Activated naive CD8-positive, alpha-beta T cell (primary cell): ENCODE measurements around the gene PPIB.

ENCODE experiments used
- H3K27ac Mint-ChIP-seq: one replicate; pipeline ENCODE4 v1.8.0; 2021; ENCODE audit warnings: mixed read lengths
- H3K27me3 Mint-ChIP-seq: one replicate; pipeline ENCODE4 v1.8.0; 2021; ENCODE audit warnings: mixed read lengths
- H3K36me3 Mint-ChIP-seq: one replicate; pipeline ENCODE4 v1.8.0; 2021; ENCODE audit warnings: mixed read lengths
- H3K4me1 Mint-ChIP-seq: one replicate; pipeline ENCODE4 v1.8.0; 2021; ENCODE audit warnings: low read depth, mixed read lengths
- H3K4me3 Mint-ChIP-seq: one replicate; pipeline ENCODE4 v1.8.0; 2021; ENCODE audit warnings: mild to moderate bottlenecking, mixed read lengths
- H3K9me3 Mint-ChIP-seq: one replicate; pipeline ENCODE4 v1.8.0; 2021; ENCODE audit warnings: low read depth, mixed read lengths

The PPIB gene

GRCh38 chr15:64149893-64150578, 12.8 kb downstream of the PPIB start:
- Mint-ChIP-seq H3K27ac (no peak overlapping the region), H3K36me3 (no peaks in the 10 kb centered on the region), H3K4me3 (no peak overlapping the region), H3K9me3 (no peaks in the 10 kb centered on the region), H3K4me1 (peaks cover 22% of the 10 kb centered on the region), H3K27me3 (peaks cover 2% of the 10 kb centered on the region)

GRCh38 chr15:64149424-64149823, 13.4 kb downstream of the PPIB start:
- peaks cover 22% of the 10 kb centered on the region for H3K4me1 Mint-ChIP-seq
- H3K27ac Mint-ChIP-seq: no peak overlapping the region
- H3K36me3 Mint-ChIP-seq: no peaks in the 10 kb centered on the region
- no peaks in the 10 kb centered on the region for H3K9me3 Mint-ChIP-seq
- H3K4me3 Mint-ChIP-seq: peak overlapping the region; percentile 6
- H3K27me3 Mint-ChIP-seq: peaks cover 2% of the 10 kb centered on the region

GRCh38 chr15:64148581-64148980, 14.2 kb downstream of the PPIB start:
- peaks cover 2% of the 10 kb centered on the region for H3K27me3 Mint-ChIP-seq
- H3K4me3 Mint-ChIP-seq: no peak overlapping the region
- no peak overlapping the region for H3K27ac Mint-ChIP-seq
- H3K4me1 Mint-ChIP-seq: peaks cover 21% of the 10 kb centered on the region
- H3K9me3 Mint-ChIP-seq: no peaks in the 10 kb centered on the region
- no peaks in the 10 kb centered on the region for H3K36me3 Mint-ChIP-seq

GRCh38 chr15:64148168-64148567, 14.7 kb downstream of the PPIB start:
- Mint-ChIP-seq H3K4me3 (no peak overlapping the region), H3K4me1 (peaks cover 17% of the 10 kb centered on the region), H3K36me3 (no peaks in the 10 kb centered on the region), H3K27ac (no peak overlapping the region), H3K9me3 (no peaks in the 10 kb centered on the region), H3K27me3 (peaks cover 2% of the 10 kb centered on the region)

GRCh38 chr15:64146885-64147681, 15.7 kb downstream of the PPIB start:
- H3K9me3 Mint-ChIP-seq: no peaks in the 10 kb centered on the region
- H3K4me3 Mint-ChIP-seq: no peak overlapping the region
- H3K4me1 Mint-ChIP-seq: peaks cover 10% of the 10 kb centered on the region
- no peaks in the 10 kb centered on the region for H3K36me3 Mint-ChIP-seq
- H3K27ac Mint-ChIP-seq: no peak overlapping the region
- H3K27me3 Mint-ChIP-seq: peaks cover 2% of the 10 kb centered on the region

- Mint-ChIP-seq H3K27ac (no peak overlapping the region), H3K27me3 (peaks cover 2% of the 10 kb centered on the region), H3K36me3 (no peaks in the 10 kb centered on the region), H3K4me3 (no peak overlapping the region), H3K4me1 (peaks cover 10% of the 10 kb centered on the region), H3K9me3 (no peaks in the 10 kb centered on the region)
Measured at GRCh38 chr15:64146520-64146884, 16.3 kb downstream of the PPIB start.

GRCh38 chr15:64146041-64146440, 16.8 kb downstream of the PPIB start:
- Mint-ChIP-seq H3K9me3 (no peaks in the 10 kb centered on the region), H3K4me1 (peaks cover 10% of the 10 kb centered on the region), H3K36me3 (no peaks in the 10 kb centered on the region), H3K27me3 (peaks cover 2% of the 10 kb centered on the region), H3K27ac (no peak overlapping the region), H3K4me3 (no peak overlapping the region)

GRCh38 chr15:64144565-64145281, 18.1 kb downstream of the PPIB start:
- no peaks in the 10 kb centered on the region for H3K36me3 Mint-ChIP-seq
- H3K9me3 Mint-ChIP-seq: no peaks in the 10 kb centered on the region
- H3K4me3 Mint-ChIP-seq: no peak overlapping the region
- no peak overlapping the region for H3K27ac Mint-ChIP-seq
- H3K27me3 Mint-ChIP-seq: no peaks in the 10 kb centered on the region
- peaks cover 5% of the 10 kb centered on the region for H3K4me1 Mint-ChIP-seq

GRCh38 chr15:64144192-64144564, 18.6 kb downstream of the PPIB start:
- H3K36me3 Mint-ChIP-seq: no peaks in the 10 kb centered on the region
- no peaks in the 10 kb centered on the region for H3K27me3 Mint-ChIP-seq

GRCh38 chr15:64143276-64143675, 19.5 kb downstream of the PPIB start:
- Mint-ChIP-seq H3K4me3 (no peak overlapping the region), H3K27me3 (no peaks in the 10 kb centered on the region), H3K36me3 (no peaks in the 10 kb centered on the region), H3K9me3 (no peaks in the 10 kb centered on the region), H3K27ac (no peak overlapping the region), H3K4me1 (no peaks in the 10 kb centered on the region)

More at GRCh38 chr15:64144192-64144564, 18.6 kb downstream of the PPIB start:
- Mint-ChIP-seq H3K27ac (no peak overlapping the region), H3K4me3 (no peak overlapping the region), H3K9me3 (no peaks in the 10 kb centered on the region), H3K4me1 (no peaks in the 10 kb centered on the region)

GRCh38 chr15:64141798-64142512, 20.9 kb downstream of the PPIB start:
- Mint-ChIP-seq H3K4me3 (no peak overlapping the region), H3K27me3 (no peaks in the 10 kb centered on the region), H3K36me3 (no peaks in the 10 kb centered on the region), H3K27ac (peak overlapping the region; percentile 54), H3K9me3 (no peaks in the 10 kb centered on the region), H3K4me1 (no peaks in the 10 kb centered on the region)

- no peaks in the 10 kb centered on the region for H3K9me3 Mint-ChIP-seq
- no peaks in the 10 kb centered on the region for H3K36me3 Mint-ChIP-seq
- no peaks in the 10 kb centered on the region for H3K4me1 Mint-ChIP-seq
- no peak overlapping the region for H3K4me3 Mint-ChIP-seq
- H3K27me3 Mint-ChIP-seq: no peaks in the 10 kb centered on the region
- no peak overlapping the region for H3K27ac Mint-ChIP-seq
Measured at GRCh38 chr15:64138331-64138941, 24.4 kb downstream of the PPIB start.

- no peaks in the 10 kb centered on the region for H3K27me3 Mint-ChIP-seq
- H3K9me3 Mint-ChIP-seq: no peaks in the 10 kb centered on the region
- H3K4me1 Mint-ChIP-seq: no peaks in the 10 kb centered on the region
- no peak overlapping the region for H3K27ac Mint-ChIP-seq
- no peak overlapping the region for H3K4me3 Mint-ChIP-seq
- H3K36me3 Mint-ChIP-seq: no peaks in the 10 kb centered on the region
Measured at GRCh38 chr15:64137226-64137833, 25.5 kb downstream of the PPIB start.

GRCh38 chr15:64136347-64136746, 26.5 kb downstream of the PPIB start:
- Mint-ChIP-seq H3K4me1 (no peaks in the 10 kb centered on the region), H3K4me3 (no peak overlapping the region), H3K27me3 (no peaks in the 10 kb centered on the region), H3K36me3 (no peaks in the 10 kb centered on the region), H3K27ac (no peak overlapping the region), H3K9me3 (no peaks in the 10 kb centered on the region)
